NCI-H146 treated with DMSO at 0.1 percent for 48 hours (cell line): ENCODE data around the gene FAM163B.

Experiments used
- DNase-seq: peaks from one replicate; lab custom pipeline; 2025; ENCODE audit not compliant: unreplicated experiment; lab: John Stamatoyannopoulos, UW

FAM163B gene

DNA sequence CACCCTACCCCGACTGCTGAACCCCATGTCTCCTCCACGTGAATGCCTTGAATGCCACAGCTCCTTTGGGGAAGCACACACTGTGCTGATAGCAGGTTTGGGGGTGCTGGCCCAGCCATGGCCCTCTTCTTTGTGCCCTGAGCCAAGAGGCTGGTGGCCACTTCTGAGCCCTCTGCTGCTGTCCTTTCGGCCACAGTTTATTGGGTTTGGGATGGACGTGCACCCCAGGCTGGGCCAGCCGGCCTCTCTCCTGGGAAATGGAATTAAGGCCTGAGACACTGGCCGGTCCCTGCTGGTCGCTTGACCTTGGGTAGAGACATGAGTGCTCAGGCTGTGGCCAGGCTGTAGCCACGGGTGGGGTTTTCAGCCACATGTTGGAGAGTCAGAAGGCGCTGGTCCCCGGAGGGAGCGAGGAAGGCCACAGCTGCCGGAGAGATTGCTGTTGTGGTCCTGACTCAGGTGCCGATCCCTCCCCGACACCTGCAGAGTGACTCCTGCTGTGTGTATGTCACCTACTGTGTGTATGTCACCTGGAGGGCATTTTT is 26.6 kb downstream of the FAM163B start:
- no peak for DNase-seq

DNA sequence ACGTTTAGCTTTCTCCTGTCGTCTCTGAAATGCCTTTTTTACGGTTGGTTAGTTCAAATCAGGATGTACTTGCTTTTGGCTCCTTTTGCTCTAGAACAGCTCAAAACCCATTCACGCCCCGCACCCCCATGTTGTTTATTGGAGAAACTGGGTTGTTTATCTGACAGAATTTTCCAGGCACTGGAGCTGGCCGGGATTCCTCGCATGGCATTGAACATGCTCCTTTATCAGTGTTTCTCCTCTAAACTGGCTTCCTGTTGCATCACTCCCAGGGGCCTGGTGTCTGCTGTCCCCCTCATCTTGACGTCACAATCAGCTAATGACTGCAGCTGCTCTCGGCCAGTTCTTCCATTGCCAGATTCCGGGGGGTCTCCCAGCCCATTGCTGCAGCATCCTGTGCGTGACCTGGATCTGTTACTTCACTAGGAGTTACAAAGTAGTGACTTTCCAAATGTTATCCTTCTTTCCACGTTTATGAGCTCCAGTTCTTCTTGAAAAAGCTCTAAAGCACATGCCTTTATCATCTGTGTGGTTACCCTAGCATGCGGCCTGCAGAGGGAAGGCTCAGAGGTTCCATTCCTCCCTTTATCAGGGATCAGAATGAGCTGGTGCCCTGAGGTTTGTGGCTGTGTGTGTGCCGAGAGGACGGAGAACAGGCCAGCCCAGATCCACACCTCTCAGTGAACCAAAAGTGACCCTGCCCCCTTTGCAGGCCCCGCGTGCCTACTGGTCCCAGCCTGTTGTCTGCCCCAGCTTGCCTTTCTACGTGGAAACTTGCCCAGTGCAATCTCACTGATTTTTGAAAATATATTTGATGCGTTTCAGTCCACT is 27.5 kb downstream of the FAM163B start:
- DNase-seq, result no peak

DNA sequence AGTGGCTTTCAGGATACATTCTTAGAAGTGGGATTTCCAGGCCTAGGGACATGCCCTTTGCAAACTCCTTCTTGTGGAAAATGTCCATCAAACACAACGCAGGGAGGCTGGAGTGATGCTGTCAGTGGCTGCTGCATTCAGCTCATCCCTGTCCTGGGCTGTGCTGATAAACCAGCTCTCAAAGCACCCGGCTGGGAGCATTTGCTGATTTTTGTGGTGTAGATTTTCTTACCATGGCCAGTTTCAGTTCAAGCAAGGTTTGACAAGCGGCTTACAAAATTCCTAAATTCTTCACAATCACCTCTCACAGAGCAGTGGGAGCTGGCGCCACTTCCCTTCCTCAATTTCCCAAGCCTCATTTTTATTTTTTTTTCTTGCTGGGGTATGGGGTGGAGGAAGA is 28.2 kb downstream of the FAM163B start:
- no peak for DNase-seq

DNA sequence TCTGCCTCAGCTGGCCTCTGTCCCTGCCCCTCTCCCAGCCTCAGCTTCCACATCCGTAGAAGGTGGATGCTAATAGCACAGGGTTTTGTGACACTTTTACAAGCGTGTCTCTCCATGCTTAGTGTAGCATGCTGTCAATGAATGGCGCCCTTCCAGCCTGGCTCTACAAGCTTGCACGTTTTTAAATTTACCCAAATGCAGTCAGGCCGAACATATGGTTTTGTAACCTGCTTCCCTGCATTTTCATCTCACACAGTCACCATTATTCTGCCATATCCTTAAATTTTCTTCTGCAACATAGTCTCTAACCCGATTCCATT is 28.8 kb downstream of the FAM163B start:
- DNase-seq, result no peak

DNA sequence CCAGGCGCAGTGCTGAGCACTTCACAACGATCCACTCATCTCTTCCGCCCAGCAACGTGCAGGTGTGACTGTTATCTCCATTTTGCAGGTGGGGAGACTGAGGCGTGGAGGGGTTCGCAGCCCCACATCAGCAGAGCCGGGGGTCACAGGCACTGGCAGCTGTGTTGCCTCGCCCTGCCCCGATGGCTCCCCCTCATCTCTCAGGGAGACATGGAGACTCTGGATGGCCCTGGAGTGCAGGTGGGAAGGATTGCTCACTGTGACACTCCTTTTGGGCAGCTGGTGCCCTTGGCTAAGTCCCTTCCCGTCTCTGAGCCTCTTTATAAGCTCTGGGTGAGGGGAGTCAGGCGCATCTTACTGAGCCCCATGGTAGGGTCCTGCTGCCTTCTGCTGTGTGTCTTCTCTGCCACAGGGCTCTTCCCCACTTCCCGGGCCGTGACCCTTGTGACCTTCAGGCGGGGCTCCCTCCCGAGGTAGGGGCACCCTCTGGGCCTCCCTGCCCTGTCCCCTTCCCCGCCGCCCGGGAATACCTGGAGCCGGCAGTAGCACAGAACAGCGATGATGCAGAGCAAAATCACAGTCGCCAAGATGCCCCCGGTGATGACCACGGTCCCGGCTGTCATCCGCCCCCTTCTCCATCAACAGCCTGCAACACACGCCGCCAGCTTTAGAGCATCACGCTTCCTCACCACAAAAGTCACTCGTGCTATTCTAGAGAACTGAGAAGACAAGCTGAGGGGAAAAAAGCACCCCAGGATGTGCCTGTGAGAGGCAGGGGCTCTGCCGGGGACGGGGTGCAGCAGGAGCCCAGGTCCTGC is 29.4 kb downstream of the FAM163B start:
- no peak for DNase-seq

DNA sequence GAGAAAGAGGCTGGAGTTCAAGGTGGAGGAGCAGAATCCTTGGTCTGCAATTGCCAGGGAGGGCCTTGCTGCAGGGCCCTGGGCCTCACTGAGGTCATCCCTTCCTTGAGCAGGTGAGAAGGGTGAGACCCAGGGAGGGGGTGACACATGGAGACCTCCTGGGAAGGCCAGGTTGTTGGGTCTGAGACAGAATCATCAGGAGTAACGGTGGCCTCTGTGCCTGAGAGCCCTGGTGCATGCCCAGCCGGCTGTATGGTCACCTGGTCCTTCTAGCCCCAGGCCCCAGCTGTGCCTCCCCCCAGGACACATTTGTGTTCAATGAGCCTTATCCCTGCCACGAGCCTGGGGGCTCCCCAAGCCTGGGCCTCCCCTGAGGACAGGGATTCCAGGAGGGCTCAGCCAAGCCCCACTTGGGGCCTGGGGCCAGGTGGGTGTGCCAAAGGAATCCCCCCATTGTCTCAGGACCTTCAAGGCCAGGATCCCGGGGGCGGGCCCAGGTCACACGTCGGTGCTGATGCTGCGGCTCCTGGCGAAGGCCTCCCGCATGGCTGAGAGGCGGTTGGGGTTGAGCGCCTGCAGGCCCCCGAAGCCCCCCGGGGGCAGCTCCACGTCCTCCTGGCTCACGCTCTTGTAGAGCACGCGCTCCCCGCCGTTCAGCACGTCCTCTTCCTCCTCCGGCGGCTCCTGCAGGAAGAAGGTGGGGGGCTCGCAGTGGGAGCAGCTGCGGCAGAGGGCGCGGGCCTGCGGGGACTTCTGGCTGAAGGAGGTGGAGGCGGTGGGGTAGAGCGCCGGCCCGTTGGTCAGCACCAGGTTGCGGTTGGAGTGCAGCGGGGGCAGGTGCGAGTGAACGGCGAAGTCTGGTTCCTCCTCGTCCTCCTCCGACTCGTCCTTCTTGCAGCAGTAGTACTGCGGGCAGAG is 30.4 kb downstream of the FAM163B start:
- no peak for DNase-seq

DNA sequence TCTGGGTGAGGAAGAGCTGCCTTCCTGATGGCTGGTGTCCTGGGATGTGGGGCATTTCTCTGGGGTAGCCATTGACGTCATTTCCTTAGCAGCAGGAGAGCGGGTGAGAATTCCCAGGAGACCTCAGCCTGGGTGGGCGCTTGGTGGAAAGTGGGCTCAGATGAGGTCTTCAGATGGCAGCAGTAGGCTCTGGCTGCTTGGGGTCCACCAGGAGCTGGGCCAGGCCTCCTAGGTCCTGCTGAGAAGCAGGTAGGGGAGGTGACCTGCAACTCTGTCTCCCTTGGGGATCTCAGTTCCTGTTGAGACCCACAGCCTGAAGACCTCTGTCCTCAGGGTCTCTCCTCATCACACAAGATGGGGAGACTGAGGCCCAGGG is 31.5 kb downstream of the FAM163B start:
- DNase-seq, result no peak

DNA sequence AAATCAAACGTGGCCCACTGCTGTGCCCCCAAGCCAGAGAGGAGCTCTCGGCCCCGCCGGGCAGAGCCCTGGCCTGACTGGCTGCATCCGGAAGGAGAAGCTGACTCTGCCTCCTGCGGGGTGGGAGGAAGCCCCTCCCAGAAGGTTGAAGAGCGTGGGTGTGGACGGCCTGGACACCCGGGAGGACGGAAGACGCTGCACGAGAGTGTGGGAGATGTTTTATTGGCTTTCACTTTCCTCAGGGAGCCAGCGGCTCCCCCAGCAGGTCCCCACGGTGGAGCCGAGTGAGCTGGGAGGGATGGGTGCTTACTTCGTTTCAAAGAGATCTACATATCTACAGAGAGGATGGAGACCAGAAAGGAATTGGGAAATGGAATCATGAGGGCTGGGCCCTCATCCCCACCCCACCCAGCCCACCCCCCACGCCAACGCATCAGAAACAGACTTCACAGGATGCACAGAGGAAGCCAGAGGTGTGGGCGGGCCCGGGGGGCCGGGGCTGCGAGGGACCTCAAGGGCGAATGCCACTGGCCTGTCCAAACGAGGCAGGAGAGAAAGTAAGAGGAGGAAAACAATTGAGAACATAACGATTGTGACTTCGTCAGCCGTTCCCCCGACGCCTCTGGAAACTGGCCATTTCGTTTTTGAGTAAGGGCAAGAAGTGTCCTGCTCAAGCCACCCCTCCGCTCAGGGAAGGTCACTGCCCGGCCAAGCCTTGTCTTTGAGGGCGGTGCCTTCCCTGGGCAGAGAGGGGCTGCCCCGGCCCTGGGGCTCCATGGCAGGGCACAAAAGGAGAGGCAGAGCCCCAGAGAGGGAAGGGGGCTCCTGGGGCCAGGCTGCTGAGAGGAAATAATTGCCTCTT is 32.1 kb downstream of the FAM163B start:
- no peak for DNase-seq

DNA sequence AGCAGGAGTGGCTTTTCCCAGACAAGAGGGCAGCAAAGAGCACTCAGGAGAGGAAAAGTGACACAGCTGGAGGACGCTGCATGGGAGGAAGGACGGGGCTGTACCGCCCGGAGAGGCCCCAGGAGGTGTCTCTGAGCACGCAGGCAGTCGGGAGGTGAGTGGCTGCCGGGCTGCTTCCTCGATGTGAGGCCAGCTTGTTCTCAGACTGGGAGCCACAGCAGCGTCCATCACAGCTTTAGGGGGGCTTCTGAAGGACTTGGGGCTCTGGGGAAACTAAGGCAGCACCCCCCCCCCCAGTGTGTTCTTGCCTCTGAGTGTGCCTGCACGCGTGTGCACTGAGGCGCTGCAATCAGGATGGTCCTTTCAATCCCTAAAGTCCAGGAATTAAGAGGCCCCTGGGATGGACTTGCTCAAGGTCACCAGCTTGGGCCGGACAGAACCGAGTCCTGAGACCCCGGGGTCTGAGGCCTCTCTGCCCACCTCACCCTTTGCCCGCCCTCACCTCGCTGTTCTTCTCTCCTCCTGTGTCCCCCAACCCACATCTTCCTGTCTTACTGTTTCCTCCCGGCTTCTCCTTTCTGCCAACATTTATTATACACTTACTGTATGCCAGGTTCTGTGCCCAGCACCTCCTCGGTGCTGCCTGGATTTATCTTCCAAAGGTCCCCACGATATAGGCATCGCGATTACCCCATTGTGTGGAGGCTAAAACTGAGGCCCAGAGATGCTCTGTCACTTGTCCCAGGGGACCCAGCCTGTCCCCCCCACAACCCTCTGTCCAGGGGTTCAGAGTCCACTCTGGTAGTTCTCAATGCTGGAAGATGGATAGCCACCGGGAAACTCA is 32.9 kb downstream of the FAM163B start:
- DNase-seq, result no peak

DNA sequence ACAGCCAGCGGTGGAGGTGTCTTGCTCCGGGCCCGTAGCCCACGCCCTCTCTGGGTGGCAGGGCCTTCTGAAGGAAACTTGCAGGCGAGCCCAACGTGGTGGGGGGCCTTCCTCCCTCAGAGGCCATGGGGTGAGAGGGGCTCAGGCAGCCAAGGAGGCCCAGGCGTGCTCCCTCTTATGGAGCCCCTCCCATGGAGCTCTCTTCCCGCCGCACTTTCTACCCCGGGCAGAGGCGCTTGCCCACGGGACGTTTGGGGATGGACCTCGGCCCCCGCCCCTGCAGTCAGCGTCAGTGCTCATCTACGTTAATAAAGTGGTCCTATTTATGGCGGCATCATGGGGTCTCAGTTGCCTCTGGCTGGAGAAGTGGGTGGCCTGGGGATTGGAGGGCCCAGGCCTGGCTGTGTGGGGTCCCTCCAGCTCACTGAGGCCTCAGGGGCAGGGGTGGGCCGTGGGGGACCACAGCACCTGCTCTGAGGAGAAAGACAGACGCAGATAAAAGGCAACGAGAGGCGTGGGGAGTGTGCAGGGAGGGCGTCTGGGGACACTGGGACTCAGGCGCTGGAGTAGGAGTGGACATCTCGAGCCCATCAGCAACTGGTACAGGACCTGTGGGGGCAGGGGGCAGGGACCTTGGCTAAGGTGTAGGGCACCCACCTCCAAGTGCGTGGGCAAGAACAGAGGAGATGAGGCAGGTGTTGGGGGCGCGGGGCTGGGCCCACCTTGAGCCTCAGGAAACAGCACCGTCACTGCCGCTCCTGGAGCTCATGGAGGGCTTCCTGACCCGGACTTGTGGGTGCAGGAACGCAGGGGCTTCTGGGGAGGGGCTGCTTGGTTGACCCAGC is 33.8 kb downstream of the FAM163B start:
- DNase-seq, result no peak

DNA sequence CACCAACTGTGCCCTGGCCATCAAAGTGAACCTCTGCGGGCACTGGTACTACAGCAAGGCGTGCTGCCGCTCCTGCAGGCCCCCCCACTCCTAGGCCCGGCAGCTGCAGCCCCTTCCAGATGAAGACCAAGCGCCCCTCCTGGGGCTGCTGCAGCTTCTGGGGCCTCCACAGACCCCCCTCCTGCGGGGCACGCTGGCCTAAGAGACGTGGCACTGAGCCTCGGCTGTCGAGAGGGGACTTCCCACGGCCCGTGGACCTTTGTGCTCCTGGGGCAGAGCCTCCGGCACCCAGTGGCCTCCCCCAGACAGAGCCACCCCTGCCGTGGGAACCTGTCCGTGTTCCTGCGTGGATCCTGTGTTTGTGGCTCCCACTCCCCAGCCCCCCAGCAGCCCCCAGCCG is 34.4 kb downstream of the FAM163B start:
- no peak for DNase-seq

DNA sequence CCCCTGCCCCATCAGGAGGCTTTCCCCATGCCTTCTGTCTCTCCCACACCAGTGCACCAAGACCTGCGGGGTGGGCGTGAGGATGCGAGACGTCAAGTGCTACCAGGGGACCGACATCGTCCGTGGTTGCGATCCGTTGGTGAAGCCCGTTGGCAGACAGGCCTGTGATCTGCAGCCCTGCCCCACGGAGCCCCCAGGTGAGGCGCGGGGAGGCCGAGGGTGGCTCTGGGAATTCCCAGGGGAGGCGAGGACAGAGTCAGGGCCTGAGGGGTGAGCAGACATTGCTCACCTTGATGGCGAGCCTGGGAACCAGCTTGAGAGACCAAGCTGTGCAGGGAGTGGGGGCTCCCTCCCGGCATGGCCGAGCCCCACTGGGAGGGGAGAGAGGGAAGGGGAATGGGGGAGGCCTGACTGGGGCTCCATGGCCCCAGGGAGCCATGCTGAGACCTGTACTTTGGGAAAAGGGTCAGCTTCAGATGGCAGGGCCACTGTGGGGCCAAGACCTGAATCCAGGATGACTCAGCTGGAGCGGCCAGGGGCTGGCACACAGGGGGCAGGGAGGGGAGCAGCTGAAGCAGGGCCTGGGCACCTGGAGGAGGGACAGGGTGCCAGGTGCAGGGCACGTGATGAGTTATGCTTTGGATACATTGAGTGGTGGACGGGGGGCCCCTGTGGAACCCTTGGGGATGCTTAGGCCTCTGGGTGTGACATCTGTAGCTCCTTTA is 35.2 kb downstream of the FAM163B start:
- no peak for DNase-seq

DNA sequence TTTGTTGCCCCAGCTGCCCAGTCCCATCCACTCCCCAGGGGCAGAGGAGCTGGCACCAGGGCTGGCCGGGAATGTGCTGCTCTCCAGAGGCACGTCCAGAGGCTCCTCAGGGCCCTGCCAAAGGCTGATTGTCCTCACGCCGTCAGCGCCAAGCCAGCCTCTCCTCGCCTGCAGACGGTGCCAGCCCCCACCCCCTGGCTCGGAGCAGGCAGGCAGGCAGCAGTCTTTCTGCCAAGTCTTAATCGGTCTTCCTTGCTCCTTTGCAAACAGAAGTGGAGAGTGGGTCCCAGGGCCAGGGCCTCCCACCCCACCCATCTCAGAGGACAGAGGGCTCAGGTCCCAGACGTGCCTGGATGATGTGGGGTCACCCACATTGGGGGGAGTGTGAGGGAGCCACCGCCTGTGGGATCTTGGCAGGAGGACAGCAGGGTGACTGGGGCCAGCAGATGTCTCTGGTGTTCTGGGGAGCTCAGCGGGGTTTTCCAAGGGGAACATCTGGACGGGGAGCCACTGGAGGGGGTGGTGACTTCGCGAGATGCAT is 36.3 kb downstream of the FAM163B start:
- DNase-seq, result no peak

DNA sequence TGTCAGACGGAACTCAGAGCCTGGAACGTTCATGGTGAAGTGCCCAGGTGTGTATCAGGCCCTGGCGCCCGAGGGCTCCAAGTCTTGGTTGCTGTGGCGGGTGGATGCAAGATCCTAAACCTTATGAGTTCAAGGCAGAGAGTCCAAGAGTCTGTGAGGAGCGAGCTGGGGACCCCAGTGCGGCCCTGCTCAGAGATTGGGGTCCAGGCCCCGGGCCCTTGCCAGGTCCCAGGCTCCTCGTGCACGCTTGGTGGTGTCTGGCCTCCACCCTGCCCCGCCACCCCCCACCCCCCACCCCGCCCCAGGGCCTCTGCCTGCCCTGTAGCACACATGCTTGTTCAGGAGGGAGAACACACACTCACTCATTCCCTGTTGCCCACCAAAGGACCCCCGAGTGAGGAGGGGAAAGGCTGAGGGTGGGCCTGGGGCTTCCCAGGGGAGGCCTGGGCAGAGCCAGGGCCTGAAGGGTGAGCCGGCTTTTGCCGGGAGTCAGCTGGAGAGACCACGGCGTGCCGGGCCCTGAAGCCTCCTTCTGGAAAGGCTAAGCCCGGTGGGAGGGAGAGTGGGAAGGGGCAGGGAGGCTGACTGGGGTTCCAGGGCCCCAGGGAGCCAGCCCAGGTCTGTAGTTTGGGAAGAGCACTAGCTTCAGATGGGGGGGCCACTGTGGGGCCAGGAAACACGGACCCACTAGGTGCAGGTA is 37.1 kb downstream of the FAM163B start:
- no peak for DNase-seq

DNA sequence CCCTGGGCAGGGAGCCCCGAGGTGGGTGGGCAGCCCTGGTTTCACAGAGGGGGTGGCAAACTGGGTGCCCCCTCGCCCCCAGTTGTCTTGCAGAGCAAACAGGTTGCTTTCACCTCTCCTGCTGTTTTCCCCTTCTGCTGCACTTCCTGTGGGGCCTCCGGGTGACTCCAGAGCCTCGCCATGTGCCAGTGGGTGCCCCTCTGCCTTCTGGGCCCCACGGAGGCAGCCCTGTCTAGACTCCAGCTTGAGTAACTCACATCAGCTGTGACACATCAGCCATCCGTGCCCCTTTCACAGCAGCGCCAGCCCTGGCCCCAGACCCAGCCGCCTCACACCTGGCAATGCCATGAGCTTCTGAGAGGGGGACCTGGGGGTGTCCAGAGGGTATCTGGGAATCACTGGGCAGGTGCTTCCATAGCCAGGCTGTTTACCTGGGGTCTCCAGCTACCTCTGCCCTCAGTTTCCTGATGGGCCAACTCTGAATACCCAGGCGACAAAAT is 37.7 kb downstream of the FAM163B start:
- DNase-seq, result no peak

DNA sequence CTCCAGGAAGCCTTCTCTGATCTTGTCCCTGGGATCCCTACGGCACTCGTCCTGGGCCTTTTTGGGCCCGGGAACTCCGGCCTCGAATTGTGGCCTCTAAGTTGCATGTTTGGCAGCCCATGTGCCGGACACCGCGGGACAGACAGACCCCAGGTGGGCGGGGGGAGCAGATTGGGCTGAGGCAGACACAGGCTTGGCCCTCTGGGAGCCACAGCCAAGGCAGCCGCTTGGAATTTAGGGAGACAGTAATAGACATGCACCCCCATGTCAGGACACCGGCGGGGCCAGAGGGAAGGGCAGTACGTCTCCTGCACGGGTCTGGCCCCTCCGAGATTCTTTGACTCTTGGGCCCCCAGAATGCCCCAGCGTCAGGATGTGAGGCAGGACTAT is 38.5 kb downstream of the FAM163B start:
- no peak for DNase-seq
